WI38 (cell line): ENCODE measurements around the gene THSD4.

Experiments
- H3K4me3 ChIP-seq: 2 replicates; pipeline ENCODE4 v1.5.1; 2011; ENCODE audit warnings: low read depth, mild to moderate bottlenecking, control low read depth, low read length
- CTCF ChIP-seq: IDR thresholded peaks from 2 replicates; pipeline ENCODE4 v1.5.1; 2012; ENCODE audit warnings: low read depth, mild to moderate bottlenecking, control low read depth, low read length

The THSD4 gene

GRCh38 chr15:71685420-71685993, 570.2 kb downstream of the THSD4 start:
- no peak for TF ChIP-seq CTCF
- H3K4me3 ChIP-seq = no peak overlapping the region

DNA sequence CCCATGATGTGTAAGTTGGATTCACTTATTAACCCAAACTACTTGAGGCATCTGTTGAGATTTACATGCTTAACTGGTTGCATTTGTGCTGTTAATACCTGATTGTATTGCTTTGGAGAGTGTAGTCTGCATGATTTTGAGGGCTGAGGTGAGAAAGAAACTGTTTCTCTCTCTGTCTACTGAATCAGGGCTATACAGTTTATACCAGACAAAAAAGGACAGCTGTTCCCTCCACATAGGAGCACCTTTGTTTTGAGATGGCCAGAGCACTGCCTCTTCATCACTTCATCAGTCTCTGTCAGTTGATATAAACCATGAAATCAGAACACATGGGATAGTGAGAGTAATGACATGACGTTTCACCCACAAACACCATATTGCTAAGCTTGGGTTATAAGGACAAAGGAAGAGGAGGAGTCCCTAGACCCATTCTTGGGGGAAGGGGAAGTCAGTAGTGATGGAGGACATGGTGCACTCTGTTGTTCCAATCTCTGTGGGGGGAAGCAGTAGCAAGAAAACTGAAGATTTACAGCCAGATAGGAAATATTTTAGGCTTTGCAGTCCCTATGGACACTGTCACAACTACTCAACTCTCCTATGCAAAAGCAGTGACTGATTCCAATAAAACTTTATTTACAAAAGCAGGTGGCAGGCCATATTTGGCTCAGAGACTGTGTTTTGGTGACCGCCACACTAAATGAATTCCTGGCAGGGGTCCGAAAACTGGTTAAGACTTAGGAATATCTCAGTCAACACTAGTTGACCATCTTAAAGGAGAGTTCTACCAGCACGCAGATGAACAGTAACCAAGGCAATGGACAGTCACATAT, 571.2 kb downstream of the THSD4 start:
- no peak for TF ChIP-seq CTCF
- no peak overlapping the region for H3K4me3 ChIP-seq

GRCh38 chr15:71687902-71688508, 572.7 kb downstream of the THSD4 start:
- no peak for TF ChIP-seq CTCF

DNA sequence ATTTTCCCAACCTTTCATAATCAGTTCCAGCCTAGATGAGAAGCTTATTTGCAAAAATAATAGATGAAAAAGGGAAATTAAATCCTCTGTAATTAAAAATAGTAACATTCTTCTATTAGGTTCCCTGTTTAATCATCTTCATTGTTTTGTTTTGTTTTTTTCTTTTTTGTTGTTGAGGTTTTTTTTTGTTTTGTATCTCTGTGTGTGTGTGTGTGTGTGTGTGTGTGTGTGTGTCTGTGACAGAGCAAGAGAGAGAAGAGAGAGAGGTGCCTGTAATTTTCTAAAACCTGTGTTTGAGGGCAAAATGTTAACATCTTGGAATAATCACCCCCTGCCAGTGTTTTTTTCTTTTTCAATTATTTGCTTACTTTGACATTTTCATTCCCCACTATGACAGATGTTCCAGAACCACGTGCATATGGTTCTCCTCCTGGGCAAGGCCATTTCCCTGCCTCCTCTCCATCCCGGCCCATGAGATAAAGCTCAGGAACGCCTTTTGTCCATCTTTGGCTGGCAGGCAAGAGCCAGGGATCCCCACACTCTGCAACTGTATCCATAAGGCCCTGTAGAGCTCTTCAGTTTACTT, 573.3 kb downstream of the THSD4 start:
- TF ChIP-seq CTCF = no peak

More at GRCh38 chr15:71687902-71688508, 572.7 kb downstream of the THSD4 start:
- no peak overlapping the region for H3K4me3 ChIP-seq

DNA sequence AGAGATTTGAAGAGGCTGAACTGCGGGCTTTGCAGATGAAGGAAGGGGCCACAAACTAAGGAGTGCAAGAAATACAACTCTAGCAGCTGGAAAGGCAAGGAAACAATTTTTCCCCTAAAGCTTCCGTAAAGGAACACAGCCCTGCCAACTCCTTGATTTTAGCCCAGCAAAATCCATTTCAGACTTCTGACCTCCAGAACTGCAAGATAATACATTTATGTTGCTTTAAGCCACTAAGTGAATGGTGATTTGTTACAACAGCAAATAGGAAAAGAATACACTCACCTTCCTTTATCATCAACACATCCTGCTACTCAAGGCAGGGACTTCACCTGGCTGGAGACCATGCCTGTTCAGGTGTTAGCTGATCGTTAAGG, 575.8 kb downstream of the THSD4 start:
- TF ChIP-seq CTCF = no peak
- H3K4me3 ChIP-seq = peak overlapping the region; percentile 23; the same call in 1 of the 2 replicates

More for the DNA sequence above, 573.3 kb downstream of the THSD4 start:
- no peak overlapping the region for H3K4me3 ChIP-seq

- H3K4me3 ChIP-seq = peak overlapping the region; percentile 23
- TF ChIP-seq CTCF = no peak
Observed at GRCh38 chr15:71691458-71692417, 576.5 kb downstream of the THSD4 start.
